ENCODE measurements around the gene CABP4.
A peak's percentile ranks its signal among the peaks of the same experiment; 100 is the strongest.
"Not testable (repeated sequence)": the region's sequence is repeated elsewhere in the genome, so short reads cannot be mapped to it uniquely, and the experiment has no call there.

The CABP4 gene

GRCh38 chr11:67477344-67478050, 22.3 kb downstream of the CABP4 start:
- not testable (repeated sequence) for H3K23ac ChIP-seq (ENCODE audit: low read length in 2 of 2); H3K79me1 ChIP-seq (replicated peaks; ENCODE audit: low read length, poor library complexity, severe bottlenecking); H4K8ac ChIP-seq (ENCODE audit: low read length); H2AFZ ChIP-seq (ENCODE audit: low read depth, low read length); H2AK5ac ChIP-seq (ENCODE audit: low read length, severe bottlenecking); H2BK120ac ChIP-seq (ENCODE audit: low read depth, low read length); H3K4me3 ChIP-seq (ENCODE audit: insufficient read depth in 1 of 2, low read depth in 1 of 2, low read length in 2 of 2); H3K14ac ChIP-seq (ENCODE audit: low read length in 2 of 2); H3K27ac ChIP-seq (ENCODE audit: low read length, poor library complexity, severe bottlenecking); H3K18ac ChIP-seq (ENCODE audit: low read depth in 1 of 2, low read length in 2 of 2); H2BK12ac ChIP-seq (ENCODE audit: low read length in 2 of 2); H3K36me3 ChIP-seq (ENCODE audit: control insufficient read depth in 1 of 2, insufficient read depth in 2 of 2, low read depth in 1 of 2, low read length in 2 of 2); H2BK15ac ChIP-seq (ENCODE audit: low read depth, poor library complexity, severe bottlenecking); H3K4me2 ChIP-seq (ENCODE audit: low read length, poor library complexity, severe bottlenecking); H2BK5ac ChIP-seq (ENCODE audit: low read depth, low read length, poor library complexity, severe bottlenecking); H3K4ac ChIP-seq (ENCODE audit: low read depth in 1 of 2, low read length in 2 of 2); H3K27me3 ChIP-seq (ENCODE audit: control insufficient read depth in 1 of 2, insufficient read depth in 1 of 2, low read length in 2 of 2); H3K4me1 ChIP-seq (ENCODE audit: control insufficient read depth, insufficient read depth, low read depth, low read length); DNase-seq; H3K9ac ChIP-seq (ENCODE audit: low read length); H3K9me3 ChIP-seq (ENCODE audit: control insufficient read depth, low read length); H4K91ac ChIP-seq (ENCODE audit: low read length)
- WGBS: 89% methylated on average over 8 of the region's 16 CpGs

GRCh38 chr11:67482275-67482826, 27.2 kb downstream of the CABP4 start:
- Histone ChIP-seq H2BK15ac (ENCODE audit: low read depth, poor library complexity, severe bottlenecking) (no peak overlapping the region), H3K27me3 (ENCODE audit: control insufficient read depth in 1 of 2, insufficient read depth in 1 of 2, low read length in 2 of 2) (no peaks in the 10 kb centered on the region), H3K9ac (ENCODE audit: low read length) (peak overlapping the region; percentile 89), H3K23ac (ENCODE audit: low read length in 2 of 2) (no peak overlapping the region), H3K27ac (ENCODE audit: low read length, poor library complexity, severe bottlenecking) (no peak overlapping the region), H2BK120ac (ENCODE audit: low read depth, low read length) (no peak overlapping the region), H3K4me1 (ENCODE audit: control insufficient read depth, insufficient read depth, low read depth, low read length) (peaks cover 19% of the 10 kb centered on the region), H2BK12ac (ENCODE audit: low read length in 2 of 2) (no peak overlapping the region), H3K4ac (ENCODE audit: low read depth in 1 of 2, low read length in 2 of 2) (peak overlapping the region in 1 of 2 experiments; percentile 91), H3K4me3 (ENCODE audit: insufficient read depth in 1 of 2, low read depth in 1 of 2, low read length in 2 of 2) (peak overlapping the region; percentile 57 to 82), H3K18ac (ENCODE audit: low read depth in 1 of 2, low read length in 2 of 2) (peak overlapping the region in 1 of 2 experiments; percentile 24), H3K79me1 (replicated peaks; ENCODE audit: low read length, poor library complexity, severe bottlenecking) (peaks cover 19% of the 10 kb centered on the region), H3K36me3 (ENCODE audit: control insufficient read depth in 1 of 2, insufficient read depth in 2 of 2, low read depth in 1 of 2, low read length in 2 of 2) (peaks cover 5 to 12% of the 10 kb centered on the region in 2 experiments), H2AK5ac (ENCODE audit: low read length, severe bottlenecking) (no peak overlapping the region), H2AFZ (ENCODE audit: low read depth, low read length) (no peak overlapping the region), H3K9me3 (ENCODE audit: control insufficient read depth, low read length) (no peaks in the 10 kb centered on the region), H4K91ac (ENCODE audit: low read length) (no peak overlapping the region), H3K4me2 (ENCODE audit: low read length, poor library complexity, severe bottlenecking) (peak overlapping the region; percentile 85), H4K8ac (ENCODE audit: low read length) (peak overlapping the region; percentile 92), H3K14ac (ENCODE audit: low read length in 2 of 2) (no peak overlapping the region), H2BK5ac (ENCODE audit: low read depth, low read length, poor library complexity, severe bottlenecking) (no peak overlapping the region)
- 95% methylated on average over 18 of the region's 19 CpGs for WGBS
- DNase-seq: no peak

GRCh38 chr11:67482827-67483798, 28.0 kb downstream of the CABP4 start, which contains the start of gene AIP:
Gene AIP, plus strand, starts transcription at chr11:67483026. Its CDS starts 133 bp downstream, at chr11:67483159.
- Histone ChIP-seq H3K9ac (ENCODE audit: low read length) (peak within 1 kb of the TSS; percentile 89), H3K18ac (ENCODE audit: low read depth in 1 of 2, low read length in 2 of 2) (peak within 1 kb of the TSS; percentile 68 to 97), H4K8ac (ENCODE audit: low read length) (peak within 1 kb of the TSS; percentile 92), H4K91ac (ENCODE audit: low read length) (peak within 1 kb of the TSS; percentile 84), H3K36me3 (ENCODE audit: control insufficient read depth in 1 of 2, insufficient read depth in 2 of 2, low read depth in 1 of 2, low read length in 2 of 2) (peaks cover 13 to 15% of the 10 kb centered on the region in 2 experiments), H2BK120ac (ENCODE audit: low read depth, low read length) (no peak within 1 kb of the TSS), H2BK5ac (ENCODE audit: low read depth, low read length, poor library complexity, severe bottlenecking) (peak within 1 kb of the TSS; percentile 22), H3K9me3 (ENCODE audit: control insufficient read depth, low read length) (no peaks in the 10 kb centered on the region), H3K4me3 (ENCODE audit: insufficient read depth in 1 of 2, low read depth in 1 of 2, low read length in 2 of 2) (peak within 1 kb of the TSS; percentile 71 to 82), H2BK12ac (ENCODE audit: low read length in 2 of 2) (peak within 1 kb of the TSS in 1 of 2 experiments; percentile 83), H3K79me1 (replicated peaks; ENCODE audit: low read length, poor library complexity, severe bottlenecking) (peaks cover 22% of the 10 kb centered on the region), H3K4me1 (ENCODE audit: control insufficient read depth, insufficient read depth, low read depth, low read length) (peaks cover 19% of the 10 kb centered on the region), H3K27me3 (ENCODE audit: control insufficient read depth in 1 of 2, insufficient read depth in 1 of 2, low read length in 2 of 2) (no peaks in the 10 kb centered on the region), H3K14ac (ENCODE audit: low read length in 2 of 2) (peak within 1 kb of the TSS in 1 of 2 experiments; percentile 98), H3K4ac (ENCODE audit: low read depth in 1 of 2, low read length in 2 of 2) (peak within 1 kb of the TSS; percentile 19 to 97), H3K4me2 (ENCODE audit: low read length, poor library complexity, severe bottlenecking) (peak within 1 kb of the TSS; percentile 85), H2AFZ (ENCODE audit: low read depth, low read length) (peak within 1 kb of the TSS; percentile 86), H3K27ac (ENCODE audit: low read length, poor library complexity, severe bottlenecking) (peak within 1 kb of the TSS; percentile 79), H2AK5ac (ENCODE audit: low read length, severe bottlenecking) (peak within 1 kb of the TSS; percentile 58), H2BK15ac (ENCODE audit: low read depth, poor library complexity, severe bottlenecking) (no peak within 1 kb of the TSS), H3K23ac (ENCODE audit: low read length in 2 of 2) (peak within 1 kb of the TSS in 1 of 2 experiments; percentile 23)
- 18% methylated on average over 55 of the region's 60 CpGs for WGBS
- DNase-seq: peak; percentile 98

All from mesenchymal stem cell (in vitro differentiated cells and primary cell).